ENCODE measurements around the gene GPNMB.

GPNMB gene

DNA sequence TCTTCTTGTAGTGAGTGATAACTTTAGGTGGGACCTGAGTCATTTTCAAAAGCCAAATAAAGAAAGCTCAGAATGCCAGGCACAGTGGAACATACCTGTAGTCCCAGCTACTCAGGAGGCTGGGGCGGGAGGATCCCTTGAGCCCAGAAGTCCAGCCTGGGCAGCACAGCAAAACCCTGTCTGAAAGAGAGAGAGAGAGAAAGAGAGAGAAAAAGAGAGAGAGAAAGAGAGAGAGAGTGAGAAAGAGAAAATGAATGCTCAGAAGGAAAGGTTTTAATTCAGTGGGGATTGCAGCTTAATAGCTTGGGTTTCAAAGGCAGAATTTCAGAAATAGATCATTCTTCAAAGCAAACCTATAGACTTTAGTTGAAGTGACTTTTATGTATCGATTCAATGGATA lies 25.7 kb downstream of the GPNMB start:
- no peaks in the 10 kb centered on the region for H3K9me3 Mint-ChIP-seq
- DNase-seq: no peak
- no peak overlapping the region for H3K4me3 Mint-ChIP-seq
- H3K4me1 Mint-ChIP-seq (ENCODE audit: low read depth): peaks cover 11% of the 10 kb centered on the region
- no peaks in the 10 kb centered on the region for H3K27me3 Mint-ChIP-seq
- H3K27ac Mint-ChIP-seq: no peak overlapping the region
- H3K36me3 Mint-ChIP-seq (ENCODE audit: low read depth): no peaks in the 10 kb centered on the region

GRCh38 chr7:23273141-23273599 lies 26.6 kb downstream of the GPNMB start:
- no peaks in the 10 kb centered on the region for H3K36me3 Mint-ChIP-seq (ENCODE audit: low read depth)
- peak overlapping the region; percentile 31 for H3K27ac Mint-ChIP-seq
- H3K9me3 Mint-ChIP-seq: no peaks in the 10 kb centered on the region
- H3K4me1 Mint-ChIP-seq (ENCODE audit: low read depth): peaks cover 13% of the 10 kb centered on the region
- peak; percentile 92 for DNase-seq
- H3K27me3 Mint-ChIP-seq: no peaks in the 10 kb centered on the region
- H3K4me3 Mint-ChIP-seq: peak overlapping the region; percentile 60

DNA sequence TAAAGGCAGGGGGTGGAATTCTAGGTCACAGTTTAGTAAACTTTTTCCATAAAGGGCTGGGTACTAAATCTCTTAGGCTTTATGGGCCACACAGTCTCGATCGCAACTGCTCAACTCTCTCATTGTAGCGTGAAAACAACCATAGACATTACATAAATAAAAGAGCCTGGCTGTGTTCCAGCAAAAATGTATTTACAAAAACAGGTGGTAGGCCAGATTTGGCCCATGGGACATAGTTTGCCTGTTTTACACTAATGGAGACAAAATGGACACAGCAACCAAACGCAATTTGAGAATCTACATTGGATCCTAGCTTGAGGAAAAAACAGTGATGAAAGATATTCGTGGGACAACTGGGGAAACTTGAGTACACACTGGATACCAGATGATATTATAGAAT lies 29.3 kb downstream of the GPNMB start:
- Mint-ChIP-seq H3K36me3 (ENCODE audit: low read depth) (no peaks in the 10 kb centered on the region), H3K9me3 (no peaks in the 10 kb centered on the region), H3K27ac (no peak overlapping the region), H3K27me3 (no peaks in the 10 kb centered on the region), H3K4me1 (ENCODE audit: low read depth) (peaks cover 13% of the 10 kb centered on the region), H3K4me3 (no peak overlapping the region)
- DNase-seq: no peak

GRCh38 chr7:23276376-23276775 lies 29.8 kb downstream of the GPNMB start:
- Mint-ChIP-seq H3K9me3 (no peaks in the 10 kb centered on the region), H3K27ac (no peak overlapping the region), H3K27me3 (no peaks in the 10 kb centered on the region), H3K4me1 (ENCODE audit: low read depth) (peaks cover 13% of the 10 kb centered on the region), H3K4me3 (no peak overlapping the region), H3K36me3 (ENCODE audit: low read depth) (no peaks in the 10 kb centered on the region)
- no peak for DNase-seq

- no peaks in the 10 kb centered on the region for H3K9me3 Mint-ChIP-seq
- no peak for DNase-seq
- H3K27ac Mint-ChIP-seq: no peak overlapping the region
- peaks cover 13% of the 10 kb centered on the region for H3K4me1 Mint-ChIP-seq (ENCODE audit: low read depth)
- H3K36me3 Mint-ChIP-seq (ENCODE audit: low read depth): no peaks in the 10 kb centered on the region
- no peak overlapping the region for H3K4me3 Mint-ChIP-seq
- H3K27me3 Mint-ChIP-seq: no peaks in the 10 kb centered on the region
Observed at GRCh38 chr7:23276947-23277346, 30.4 kb downstream of the GPNMB start.

DNA sequence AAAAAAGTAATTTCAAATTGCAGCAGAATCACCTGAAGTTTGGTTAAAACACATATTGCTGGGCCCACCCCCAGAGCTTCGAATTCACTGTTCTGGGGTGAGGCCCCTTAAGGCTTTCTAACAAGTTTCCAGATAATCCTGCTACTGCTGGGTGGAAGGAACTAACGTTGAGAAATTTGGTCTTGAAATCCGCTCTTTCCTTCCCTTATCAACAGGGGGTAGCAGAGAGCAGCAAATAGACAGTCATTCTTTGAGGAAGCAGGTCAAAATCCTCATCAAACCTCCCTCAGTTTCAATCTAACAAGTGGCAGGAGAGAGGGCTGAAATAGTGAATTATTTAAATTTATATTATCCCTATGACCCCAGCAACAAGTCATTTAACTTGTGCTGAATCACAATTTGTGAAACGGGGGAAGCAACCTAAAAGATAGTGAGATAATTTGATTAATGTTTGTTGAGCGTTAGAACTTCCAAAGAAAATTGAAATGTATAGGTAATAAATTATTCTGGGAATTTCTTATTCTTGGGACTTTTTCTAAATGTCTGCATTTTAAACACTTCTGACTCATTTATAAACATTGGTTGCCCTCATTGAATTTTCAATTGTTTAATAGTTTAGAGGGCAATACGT lies 30.9 kb downstream of the GPNMB start:
- peaks cover 12% of the 10 kb centered on the region for H3K4me1 Mint-ChIP-seq (ENCODE audit: low read depth)
- no peaks in the 10 kb centered on the region for H3K9me3 Mint-ChIP-seq
- no peak overlapping the region for H3K27ac Mint-ChIP-seq
- no peaks in the 10 kb centered on the region for H3K27me3 Mint-ChIP-seq
- H3K36me3 Mint-ChIP-seq (ENCODE audit: low read depth): no peaks in the 10 kb centered on the region
- no peak overlapping the region for H3K4me3 Mint-ChIP-seq
- DNase-seq: no peak

DNA sequence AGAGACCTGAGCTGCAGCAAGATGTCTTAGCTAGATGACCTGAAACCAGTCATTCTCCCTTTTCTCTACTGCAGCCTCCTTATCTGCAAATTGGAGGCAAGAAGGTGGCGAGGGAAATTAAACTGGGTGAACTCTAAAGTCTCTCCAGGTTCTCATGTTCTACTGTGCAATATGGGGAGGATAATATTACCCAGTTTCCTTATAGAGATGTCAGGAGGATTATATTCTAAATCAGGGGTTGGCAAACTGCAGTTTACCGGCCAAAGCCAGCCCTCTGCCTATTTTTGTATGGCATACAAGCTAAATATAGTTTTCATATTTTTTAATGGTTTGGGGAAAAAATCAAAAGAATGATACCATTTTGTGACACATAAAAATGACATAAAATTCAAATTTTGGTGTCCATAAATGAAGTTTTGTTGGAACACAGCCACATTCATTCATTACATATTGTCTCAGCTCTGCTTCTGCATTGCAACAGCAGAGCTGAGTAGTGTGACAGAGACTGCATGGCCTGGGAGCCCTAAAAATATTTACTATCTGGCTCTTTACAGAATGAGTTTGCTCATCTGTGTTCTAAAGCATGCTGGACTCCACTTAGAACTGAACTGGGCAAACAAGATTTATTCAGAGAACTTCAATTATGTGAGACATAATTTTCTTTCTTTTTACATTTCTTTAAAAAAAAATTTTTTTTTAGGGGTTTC lies 33.4 kb downstream of the GPNMB start:
- no peaks in the 10 kb centered on the region for H3K27me3 Mint-ChIP-seq
- DNase-seq: no peak
- H3K27ac Mint-ChIP-seq: no peak overlapping the region
- H3K4me3 Mint-ChIP-seq: no peak overlapping the region
- peaks cover 5% of the 10 kb centered on the region for H3K4me1 Mint-ChIP-seq (ENCODE audit: low read depth)
- no peaks in the 10 kb centered on the region for H3K36me3 Mint-ChIP-seq (ENCODE audit: low read depth)
- H3K9me3 Mint-ChIP-seq: no peaks in the 10 kb centered on the region

- Mint-ChIP-seq H3K27ac (no peak overlapping the region), H3K4me3 (no peak overlapping the region), H3K9me3 (no peaks in the 10 kb centered on the region), H3K36me3 (ENCODE audit: low read depth) (no peaks in the 10 kb centered on the region), H3K4me1 (ENCODE audit: low read depth) (peaks cover 10% of the 10 kb centered on the region), H3K27me3 (no peaks in the 10 kb centered on the region)
- DNase-seq: no peak
Observed at GRCh38 chr7:23283086-23283485, 36.5 kb downstream of the GPNMB start.

DNA sequence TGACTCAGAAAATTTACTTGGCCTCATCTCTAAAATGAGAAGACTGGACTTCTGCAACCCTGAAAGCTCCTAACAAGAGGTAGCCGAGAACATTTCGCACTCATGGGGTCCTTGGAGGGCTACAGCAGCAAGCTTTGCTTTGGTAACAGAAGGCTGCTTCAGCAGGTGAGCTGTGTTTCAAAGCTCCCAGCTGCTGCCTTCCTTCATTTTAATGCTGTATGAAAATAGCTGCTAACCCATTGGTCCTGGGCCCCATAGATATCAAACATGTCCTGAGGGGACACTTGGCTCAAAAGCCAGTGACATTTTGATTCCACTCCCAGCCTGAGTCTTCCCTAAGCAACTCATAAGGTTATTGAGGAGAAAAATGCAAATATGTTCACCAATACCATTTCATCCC lies 38.3 kb downstream of the GPNMB start:
- no peak overlapping the region for H3K4me3 Mint-ChIP-seq
- no peak overlapping the region for H3K27ac Mint-ChIP-seq
- DNase-seq: no peak
- no peaks in the 10 kb centered on the region for H3K36me3 Mint-ChIP-seq (ENCODE audit: low read depth)
- H3K4me1 Mint-ChIP-seq (ENCODE audit: low read depth): peaks cover 11% of the 10 kb centered on the region
- no peaks in the 10 kb centered on the region for H3K27me3 Mint-ChIP-seq
- H3K9me3 Mint-ChIP-seq: no peaks in the 10 kb centered on the region

GRCh38 chr7:23285657-23286646 lies 39.4 kb downstream of the GPNMB start:
- Mint-ChIP-seq H3K27ac (no peak overlapping the region), H3K36me3 (ENCODE audit: low read depth) (no peaks in the 10 kb centered on the region), H3K4me3 (no peak overlapping the region), H3K4me1 (ENCODE audit: low read depth) (peaks cover 19% of the 10 kb centered on the region), H3K9me3 (no peaks in the 10 kb centered on the region), H3K27me3 (no peaks in the 10 kb centered on the region)
- no peak for DNase-seq

- Mint-ChIP-seq H3K36me3 (ENCODE audit: low read depth) (no peaks in the 10 kb centered on the region), H3K9me3 (no peaks in the 10 kb centered on the region)
Observed at GRCh38 chr7:23287612-23288011, 41.0 kb downstream of the GPNMB start.

GRCh38 chr7:23290993-23291392 lies 44.4 kb downstream of the GPNMB start:
- H3K36me3 Mint-ChIP-seq (ENCODE audit: low read depth): no peaks in the 10 kb centered on the region
- no peak overlapping the region for H3K4me3 Mint-ChIP-seq
- no peak overlapping the region for H3K27ac Mint-ChIP-seq
- peaks cover 16% of the 10 kb centered on the region for H3K4me1 Mint-ChIP-seq (ENCODE audit: low read depth)
- no peaks in the 10 kb centered on the region for H3K27me3 Mint-ChIP-seq
- DNase-seq: no peak
- no peaks in the 10 kb centered on the region for H3K9me3 Mint-ChIP-seq

More at GRCh38 chr7:23287612-23288011, 41.0 kb downstream of the GPNMB start:
- H3K4me3 Mint-ChIP-seq: no peak overlapping the region
- no peak for DNase-seq
- no peaks in the 10 kb centered on the region for H3K27me3 Mint-ChIP-seq
- H3K27ac Mint-ChIP-seq: no peak overlapping the region
- peaks cover 19% of the 10 kb centered on the region for H3K4me1 Mint-ChIP-seq (ENCODE audit: low read depth)

DNA sequence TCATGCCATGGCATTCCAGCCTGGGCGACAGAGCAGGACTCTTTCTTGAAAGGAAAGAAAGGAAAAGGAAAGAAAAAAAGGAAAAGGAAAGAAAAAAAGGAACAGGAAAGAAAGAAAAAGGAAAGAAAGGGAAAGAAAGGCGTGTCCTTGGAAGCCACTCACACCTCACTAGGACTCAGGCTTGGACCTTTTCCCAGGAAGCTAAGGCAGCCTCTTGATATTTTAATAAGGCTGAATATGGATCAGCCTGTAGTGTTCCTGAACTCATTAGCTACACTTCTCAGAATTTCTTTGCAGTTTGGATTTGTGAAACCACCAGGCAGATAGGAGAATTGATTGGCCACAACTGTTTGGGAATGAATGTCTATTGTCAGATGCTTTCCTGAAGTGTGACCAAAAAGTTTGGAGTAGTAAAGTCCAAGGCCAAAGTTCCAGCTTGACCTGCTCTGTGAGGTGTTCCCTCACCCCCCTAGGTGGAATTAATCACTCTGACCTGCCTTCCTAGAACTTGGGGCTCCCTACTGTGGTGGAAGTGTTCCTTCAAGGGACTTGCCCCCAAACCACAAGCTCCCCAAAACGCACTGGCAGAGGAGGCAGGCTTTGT lies 45.5 kb downstream of the GPNMB start:
- no peaks in the 10 kb centered on the region for H3K36me3 Mint-ChIP-seq (ENCODE audit: low read depth)
- no peak overlapping the region for H3K4me3 Mint-ChIP-seq
- no peaks in the 10 kb centered on the region for H3K9me3 Mint-ChIP-seq

DNA sequence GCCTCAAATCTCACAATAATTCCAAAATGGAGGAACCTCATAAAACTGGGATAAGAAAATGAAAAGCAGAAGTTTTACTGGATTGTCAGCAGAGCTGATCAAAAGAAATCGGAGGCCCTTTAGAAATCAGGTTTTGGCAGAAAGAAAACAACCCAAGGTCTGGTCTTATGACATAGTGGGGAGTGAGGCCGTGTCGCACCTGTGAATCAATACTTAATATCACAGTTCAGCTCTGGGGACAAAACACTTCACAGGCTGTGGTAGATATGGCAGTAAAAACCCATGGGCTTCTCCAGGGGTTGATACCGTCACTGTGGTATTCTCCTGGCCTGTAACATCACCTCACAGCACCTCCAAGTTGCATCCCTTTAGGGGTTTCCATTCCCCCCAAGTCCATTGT lies 46.0 kb downstream of the GPNMB start:
- Mint-ChIP-seq H3K27me3 (no peaks in the 10 kb centered on the region), H3K4me1 (ENCODE audit: low read depth) (peaks cover 13% of the 10 kb centered on the region), H3K9me3 (no peaks in the 10 kb centered on the region), H3K27ac (no peak overlapping the region), H3K4me3 (no peak overlapping the region), H3K36me3 (ENCODE audit: low read depth) (no peaks in the 10 kb centered on the region)
- DNase-seq: no peak

More for the DNA sequence above, 45.5 kb downstream of the GPNMB start:
- H3K4me1 Mint-ChIP-seq (ENCODE audit: low read depth): peaks cover 16% of the 10 kb centered on the region
- no peak overlapping the region for H3K27ac Mint-ChIP-seq
- no peak for DNase-seq
- H3K27me3 Mint-ChIP-seq: no peaks in the 10 kb centered on the region
